ENCODE results near the gene WSCD1.
A peak's percentile ranks its signal among the peaks of the same experiment; 100 is the strongest.

The WSCD1 gene

DNA sequence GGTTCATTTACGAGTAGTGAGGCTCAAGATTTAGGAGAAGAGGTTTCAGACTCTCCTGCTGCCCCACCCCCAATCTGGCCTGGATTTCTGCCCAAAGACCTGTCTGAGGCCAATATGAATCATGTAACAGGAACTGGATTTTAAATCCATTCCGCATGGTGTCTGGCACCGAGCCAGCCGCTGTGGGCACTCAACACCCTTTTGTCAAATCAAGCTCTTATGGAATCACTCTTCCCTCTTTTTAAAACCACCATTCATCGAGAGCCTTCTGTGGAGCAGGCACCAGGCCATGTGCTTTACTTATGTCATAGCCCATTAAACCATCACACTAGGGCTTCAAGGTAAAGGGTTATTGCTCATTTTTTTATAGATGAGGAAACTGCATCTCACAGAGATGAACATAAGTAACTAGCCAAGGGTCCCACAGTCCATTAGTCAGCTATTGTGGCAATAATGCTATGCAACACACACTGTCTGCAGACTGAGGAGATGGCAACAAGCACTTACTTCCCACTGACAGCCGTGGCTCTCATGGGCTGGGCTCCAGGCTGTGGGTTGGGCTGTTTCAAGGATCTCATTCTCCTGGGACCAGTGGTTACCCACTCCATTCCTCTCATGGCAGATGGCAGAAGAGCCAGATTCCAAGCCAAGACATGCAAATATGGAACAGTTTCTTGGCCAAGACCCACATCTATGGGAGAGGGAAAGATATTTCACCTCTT is 93.6 kb downstream of the WSCD1 start:
- DNase-seq, result peak; percentile 94

DNA sequence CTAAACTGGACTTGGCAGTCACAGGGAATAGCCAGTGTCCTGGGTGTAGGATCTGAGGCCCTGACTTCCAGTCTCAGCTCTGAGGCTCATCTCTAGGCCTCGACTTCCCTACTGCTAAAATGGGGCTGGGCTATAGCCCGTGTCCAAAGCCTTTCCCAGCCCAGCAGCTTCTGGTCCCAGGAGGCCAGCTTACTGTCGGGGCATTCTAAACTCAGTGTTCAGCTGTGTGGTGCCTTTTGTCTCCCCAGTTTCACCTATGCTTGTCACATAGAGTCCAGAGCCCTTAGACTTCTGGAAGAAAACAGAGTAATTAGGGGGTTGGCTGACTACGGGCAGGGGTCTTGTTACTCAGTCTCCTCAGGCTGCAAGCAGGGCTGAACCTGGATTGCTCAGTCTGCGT is 94.8 kb downstream of the WSCD1 start:
- no peak for DNase-seq

- DNase-seq, result no peak
Observed at GRCh38 chr17:6165806-6166205, 95.6 kb downstream of the WSCD1 start.

GRCh38 chr17:6166492-6167179 is 96.5 kb downstream of the WSCD1 start:
- DNase-seq, result no peak

- DNase-seq, result no peak
Observed at GRCh38 chr17:6168296-6168695, 98.1 kb downstream of the WSCD1 start.

GRCh38 chr17:6170349-6170748 is 100.2 kb downstream of the WSCD1 start:
- DNase-seq, result peak; percentile 87

DNA sequence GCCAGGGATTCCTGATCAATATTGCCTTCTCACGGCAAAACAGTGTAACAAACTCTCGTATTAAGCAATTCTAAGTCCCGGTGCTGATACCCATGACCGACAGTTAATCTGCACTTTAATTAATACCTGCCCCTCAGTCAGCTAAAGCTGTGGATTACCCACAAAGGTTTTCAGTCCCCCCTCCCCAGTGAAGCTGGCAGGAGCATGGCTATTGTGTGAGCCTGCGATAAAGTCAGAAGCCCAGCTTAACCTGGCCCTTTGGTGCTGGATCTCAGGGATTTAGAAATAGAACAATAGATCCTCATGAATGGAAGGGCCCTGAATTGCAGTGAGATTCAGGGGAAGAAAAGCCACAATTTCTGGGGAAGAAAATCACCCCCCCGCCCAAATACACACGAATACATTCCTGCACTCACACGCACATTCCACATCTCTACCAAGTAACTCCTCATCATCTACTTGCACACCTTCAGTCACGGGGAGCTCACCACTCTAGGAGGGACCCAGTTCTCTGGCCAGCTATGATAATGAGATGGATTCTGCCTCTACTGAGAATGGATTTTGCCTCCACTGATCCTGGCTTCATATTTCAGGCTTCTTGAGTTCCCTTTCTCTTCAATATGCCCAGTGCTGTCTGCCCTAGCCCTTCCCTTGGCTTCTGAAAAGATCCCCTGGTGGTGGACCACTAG is 102.6 kb downstream of the WSCD1 start:
- DNase-seq, result no peak

GRCh38 chr17:6173653-6174052 is 103.5 kb downstream of the WSCD1 start:
- no peak for DNase-seq
